ENCODE results near the gene B3GAT1.

DNA sequence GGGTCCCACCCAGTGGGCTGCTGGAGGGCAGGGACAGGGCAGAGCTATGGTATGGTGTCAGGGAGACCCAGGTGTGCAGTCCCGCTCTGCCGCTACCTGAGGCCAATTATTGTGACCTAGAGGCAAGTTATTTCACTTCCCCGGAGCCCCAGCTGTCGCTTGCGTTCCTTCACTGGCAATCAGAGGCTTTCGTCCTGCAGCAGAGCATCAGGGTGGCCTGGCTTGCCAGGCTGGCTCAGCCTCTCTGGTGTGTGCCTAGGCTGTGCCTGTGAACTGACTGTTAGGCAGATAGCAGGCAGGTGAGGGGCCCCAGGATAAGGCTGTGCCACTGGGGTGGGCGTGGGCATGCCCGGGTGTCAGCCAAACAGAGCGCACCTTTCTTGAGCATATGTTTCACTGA is 48.9 kb downstream of the B3GAT1 start:
- TF ChIP-seq, protein P1, sequence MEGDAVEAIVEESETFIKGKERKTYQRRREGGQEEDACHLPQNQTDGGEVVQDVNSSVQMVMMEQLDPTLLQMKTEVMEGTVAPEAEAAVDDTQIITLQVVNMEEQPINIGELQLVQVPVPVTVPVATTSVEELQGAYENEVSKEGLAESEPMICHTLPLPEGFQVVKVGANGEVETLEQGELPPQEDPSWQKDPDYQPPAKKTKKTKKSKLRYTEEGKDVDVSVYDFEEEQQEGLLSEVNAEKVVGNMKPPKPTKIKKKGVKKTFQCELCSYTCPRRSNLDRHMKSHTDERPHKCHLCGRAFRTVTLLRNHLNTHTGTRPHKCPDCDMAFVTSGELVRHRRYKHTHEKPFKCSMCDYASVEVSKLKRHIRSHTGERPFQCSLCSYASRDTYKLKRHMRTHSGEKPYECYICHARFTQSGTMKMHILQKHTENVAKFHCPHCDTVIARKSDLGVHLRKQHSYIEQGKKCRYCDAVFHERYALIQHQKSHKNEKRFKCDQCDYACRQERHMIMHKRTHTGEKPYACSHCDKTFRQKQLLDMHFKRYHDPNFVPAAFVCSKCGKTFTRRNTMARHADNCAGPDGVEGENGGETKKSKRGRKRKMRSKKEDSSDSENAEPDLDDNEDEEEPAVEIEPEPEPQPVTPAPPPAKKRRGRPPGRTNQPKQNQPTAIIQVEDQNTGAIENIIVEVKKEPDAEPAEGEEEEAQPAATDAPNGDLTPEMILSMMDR (IDR thresholded peaks at IDR 0.05): no peak
- TF ChIP-seq POLR2AphosphoS5 (IDR thresholded peaks at IDR 0.05; ENCODE audit: insufficient read depth in 1 of 2, low read depth in 1 of 2): no peak
